Skin epidermis (tissue), 12 donors: ENCODE data around the gene PC.

ENCODE experiments used
- H3K27ac ChIP-seq, 21 experiments: fragments of 200-600 bp; sonication (generic) in 11 of 21; one replicate each; pipeline ENCODE4 v1.5.0; 2020; ENCODE audit warnings: mild to moderate bottlenecking in 3 of 21, inconsistent platforms in 2 of 21, moderate library complexity in 2 of 21
- H3K4me3 ChIP-seq, 7 experiments: fragments of 200-600 bp; sonication (generic) in 2 of 7; one replicate each; pipeline ENCODE4 v1.5.0; 2020; ENCODE audit warnings: inconsistent platforms in 2 of 7, mild to moderate bottlenecking in 2 of 7, moderate library complexity in 1 of 7

PC gene

GRCh38 chr11:66875378-66875777 is 82.8 kb downstream of the PC start:
- H3K27ac ChIP-seq = no peak overlapping the region
- H3K4me3 ChIP-seq = no peak overlapping the region

GRCh38 chr11:66874232-66874631 is 84.0 kb downstream of the PC start:
- Histone ChIP-seq H3K4me3 (no peak overlapping the region), H3K27ac (no peak overlapping the region)

- Histone ChIP-seq H3K27ac (peak overlapping the region in 1 of 21 experiments; percentile 14), H3K4me3 (no peak overlapping the region)
Measured at GRCh38 chr11:66871521-66871901, 86.7 kb downstream of the PC start.

GRCh38 chr11:66870616-66871520 is 87.3 kb downstream of the PC start:
- Histone ChIP-seq H3K4me3 (no peak overlapping the region), H3K27ac (no peak overlapping the region)

- H3K4me3 ChIP-seq = no peak overlapping the region
- no peak overlapping the region for H3K27ac ChIP-seq
Measured at GRCh38 chr11:66870131-66870530, 88.1 kb downstream of the PC start.

GRCh38 chr11:66869567-66869870 is 88.7 kb downstream of the PC start:
- no peak overlapping the region for H3K27ac ChIP-seq
- H3K4me3 ChIP-seq = no peak overlapping the region

- Histone ChIP-seq H3K27ac (no peak overlapping the region), H3K4me3 (no peak overlapping the region)
Measured at GRCh38 chr11:66868726-66869566, 89.2 kb downstream of the PC start.

- H3K27ac ChIP-seq = no peak overlapping the region
- no peak overlapping the region for H3K4me3 ChIP-seq
Measured at GRCh38 chr11:66868082-66868725, 90.0 kb downstream of the PC start.

GRCh38 chr11:66867425-66868040 is 90.7 kb downstream of the PC start:
- no peak overlapping the region for H3K4me3 ChIP-seq
- H3K27ac ChIP-seq = no peak overlapping the region

GRCh38 chr11:66866511-66866986 is 91.6 kb downstream of the PC start:
- H3K27ac ChIP-seq = no peak overlapping the region
- H3K4me3 ChIP-seq = no peak overlapping the region

GRCh38 chr11:66866007-66866406 is 92.2 kb downstream of the PC start:
- H3K27ac ChIP-seq = no peak overlapping the region
- H3K4me3 ChIP-seq = no peak overlapping the region

- H3K4me3 ChIP-seq = no peak overlapping the region
- H3K27ac ChIP-seq = no peak overlapping the region
Measured at GRCh38 chr11:66864924-66865697, 93.1 kb downstream of the PC start.

- Histone ChIP-seq H3K4me3 (no peak overlapping the region), H3K27ac (peak overlapping the region in 2 of 21 experiments; percentile 26 to 31)
Measured at GRCh38 chr11:66864172-66864901, 93.8 kb downstream of the PC start.

- Histone ChIP-seq H3K4me3 (no peak overlapping the region), H3K27ac (peak overlapping the region in 2 of 21 experiments; percentile 26 to 31)
Measured at GRCh38 chr11:66863428-66864125, 94.6 kb downstream of the PC start.

GRCh38 chr11:66862559-66863037 is 95.6 kb downstream of the PC start:
- no peak overlapping the region for H3K27ac ChIP-seq
- H3K4me3 ChIP-seq = no peak overlapping the region

GRCh38 chr11:66861774-66862558 is 96.2 kb downstream of the PC start:
- no peak overlapping the region for H3K4me3 ChIP-seq
- no peak overlapping the region for H3K27ac ChIP-seq
